Nasal cavity respiratory epithelium epithelial cell of viscerocranial mucosa (primary cell): ENCODE measurements around the gene ZNF679. TPM values are rescaled to one million over a fixed set of nuclear protein-coding genes. Genes with fewer than 3 reads are reported as not detected.

ENCODE experiments used
- total RNA-seq: library from RNA; depleted of rRNA; stranded (reverse); fragments of >200 nt; gene quantifications from 2 replicates; pipeline ENCODE4 v1.2.3, GENCODE V29; 2014

The ZNF679 gene
- not detected in 2 replicates for total RNA-seq

DNA sequence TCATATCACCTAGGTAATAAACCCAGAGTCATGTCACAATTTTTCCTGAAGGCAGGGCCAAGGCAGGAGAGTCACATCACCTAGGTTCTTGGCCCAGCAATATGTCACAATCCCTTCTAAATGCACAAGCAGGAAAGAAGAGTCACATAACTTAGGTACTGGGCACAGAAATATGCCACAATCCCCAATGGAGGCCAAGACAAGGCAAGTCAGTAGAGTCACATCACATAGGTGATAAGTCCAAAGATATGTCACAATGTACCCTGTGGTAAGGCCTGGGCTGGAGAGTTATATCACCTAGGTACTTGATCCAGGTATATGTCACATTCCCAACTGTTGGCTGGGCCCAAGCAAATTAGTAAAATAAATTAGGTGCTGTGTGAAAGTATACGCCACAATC lies at the start of gene ZNF679:
TSS of gene ZNF679 (plus strand) at position 301 of the 400 bp plus-strand sequence. CDS start 20,644 bp downstream, outside the sequence.

DNA sequence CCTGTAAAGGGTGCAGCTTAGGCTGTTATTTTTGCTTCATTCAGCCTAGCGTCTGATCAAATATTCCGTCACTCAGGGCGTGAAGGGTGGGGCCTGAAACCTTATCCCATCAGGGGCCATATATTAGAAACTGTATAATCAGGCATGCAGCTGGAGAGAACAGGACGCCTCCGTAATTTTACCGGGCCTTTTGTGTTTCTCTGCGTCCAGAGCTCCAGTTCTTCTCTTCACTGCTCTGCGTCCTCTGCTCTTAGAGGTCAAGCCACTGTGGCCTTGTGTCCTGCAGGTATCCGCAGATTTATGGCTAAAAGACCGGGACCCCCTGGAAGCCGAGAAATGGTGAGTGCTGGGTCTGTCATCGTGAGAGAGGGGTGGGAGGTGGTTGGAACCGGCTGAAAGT lies 21.4 kb upstream of the ZNF679 start, which contains the start of gene ZNF735:
TSS of gene ZNF735 (plus strand) at position 301 of the 400 bp plus-strand sequence. CDS start at position 301, 0 bp downstream.

DNA sequence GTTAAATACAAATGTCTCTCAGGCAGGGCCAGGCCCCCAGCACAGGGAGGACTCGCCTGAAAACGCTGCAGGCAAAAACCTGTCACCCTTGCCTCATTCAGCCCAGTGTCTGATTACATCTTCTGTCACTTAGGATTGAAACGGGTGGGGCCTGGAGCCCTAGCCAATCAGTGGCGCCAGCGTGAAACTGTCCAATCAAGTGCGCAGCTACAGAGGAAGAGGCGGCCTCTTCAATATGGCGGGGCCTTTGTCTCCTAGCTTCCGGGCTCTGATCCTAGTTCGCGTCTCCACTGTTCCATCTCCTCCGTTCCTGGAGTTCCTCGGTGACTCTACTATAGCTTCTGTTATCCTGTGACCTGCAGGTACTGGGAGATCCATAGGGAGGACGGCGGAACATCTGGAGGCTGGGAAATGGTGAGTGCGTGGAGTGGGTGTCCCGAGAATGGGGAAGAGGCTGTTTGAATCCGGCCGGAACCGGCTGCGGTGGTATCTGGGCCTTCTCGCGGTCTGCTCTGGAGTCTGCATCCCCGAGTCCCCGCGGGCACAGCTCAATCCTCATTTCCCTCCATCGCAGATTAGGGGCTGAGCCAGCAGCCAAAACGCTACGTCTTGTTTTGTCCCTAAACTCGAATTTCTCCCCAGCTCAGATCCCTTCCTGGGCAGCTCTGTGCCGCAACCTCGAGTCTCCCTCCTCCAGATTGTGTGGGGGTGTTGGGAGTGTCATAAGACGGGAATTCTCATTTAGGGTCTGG lies 85.6 kb downstream of the ZNF679 start, which contains the start of gene ZNF736:
TSS of gene ZNF736 (plus strand) at position 222 of the 752 bp plus-strand sequence. CDS start at position 412, 190 bp downstream.

Other genes starting within 250 kb of the ZNF679 start
- gene ZNF722, start 229.6 kb upstream of the ZNF679 start, total RNA-seq = not detected in 2 replicates
- gene ZNF727, start 183.0 kb upstream of the ZNF679 start, total RNA-seq = 0.34 and 0.64 TPM in 2 replicates
- not detected in 2 replicates for gene ZNF735, start 21.3 kb upstream of the ZNF679 start, total RNA-seq
- gene ZNF736, start 85.5 kb downstream of the ZNF679 start, total RNA-seq = 10.6 and 19.1 TPM in 2 replicates